Cerebellar nuclear complex (tissue), 1 donor: ENCODE measurements around the gene MAGI2.
"Not testable (repeated sequence)": the region's sequence is repeated elsewhere in the genome, so short reads cannot be mapped to it uniquely, and the experiment has no call there.

Source experiments
- DNase-seq, 2 experiments: peaks; one replicate each; lab custom pipeline; 2025; lab: John Stamatoyannopoulos, UW

MAGI2 gene

GRCh38 chr7:78543976-78544375, 909.5 kb downstream of the MAGI2 start:
- DNase-seq = no peak

- DNase-seq = no peak
Measured at GRCh38 chr7:78542981-78543380, 910.5 kb downstream of the MAGI2 start.

GRCh38 chr7:78542541-78542940, 910.9 kb downstream of the MAGI2 start:
- no peak for DNase-seq

GRCh38 chr7:78539825-78540224, 913.6 kb downstream of the MAGI2 start:
- no peak for DNase-seq

GRCh38 chr7:78535655-78536054, 917.8 kb downstream of the MAGI2 start:
- DNase-seq = no peak

GRCh38 chr7:78530351-78530750, 923.1 kb downstream of the MAGI2 start:
- no peak for DNase-seq

- no peak for DNase-seq
Measured at GRCh38 chr7:78529392-78529791, 924.1 kb downstream of the MAGI2 start.

- DNase-seq = no peak
Measured at GRCh38 chr7:78528964-78529363, 924.5 kb downstream of the MAGI2 start.

- DNase-seq = no peak
Measured at GRCh38 chr7:78523930-78524329, 929.5 kb downstream of the MAGI2 start.

- DNase-seq = no peak
Measured at GRCh38 chr7:78521961-78522360, 931.5 kb downstream of the MAGI2 start.

DNA sequence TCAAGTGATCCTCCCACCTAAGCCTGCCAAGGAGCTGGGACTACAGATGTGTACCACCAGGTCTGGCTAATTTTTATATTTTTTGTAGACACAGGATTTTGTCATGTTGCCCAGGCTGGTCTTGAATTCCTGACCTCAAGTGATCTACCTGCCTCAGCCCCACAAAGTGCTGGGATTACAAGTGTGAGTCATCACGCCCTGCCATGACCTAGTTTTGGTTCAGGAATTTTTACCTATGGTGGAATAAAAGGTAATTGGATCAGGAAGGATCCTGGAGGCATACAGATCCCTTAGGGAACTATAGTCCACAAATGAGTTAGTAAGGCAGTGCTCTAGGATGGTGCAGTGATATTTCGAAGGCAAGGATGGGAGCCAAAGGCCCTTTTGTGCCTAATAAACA, 937.0 kb downstream of the MAGI2 start:
- no peak for DNase-seq

GRCh38 chr7:78514634-78515033, 938.8 kb downstream of the MAGI2 start:
- no peak for DNase-seq

- no peak for DNase-seq
Measured at GRCh38 chr7:78510580-78511188, 942.8 kb downstream of the MAGI2 start.

DNA sequence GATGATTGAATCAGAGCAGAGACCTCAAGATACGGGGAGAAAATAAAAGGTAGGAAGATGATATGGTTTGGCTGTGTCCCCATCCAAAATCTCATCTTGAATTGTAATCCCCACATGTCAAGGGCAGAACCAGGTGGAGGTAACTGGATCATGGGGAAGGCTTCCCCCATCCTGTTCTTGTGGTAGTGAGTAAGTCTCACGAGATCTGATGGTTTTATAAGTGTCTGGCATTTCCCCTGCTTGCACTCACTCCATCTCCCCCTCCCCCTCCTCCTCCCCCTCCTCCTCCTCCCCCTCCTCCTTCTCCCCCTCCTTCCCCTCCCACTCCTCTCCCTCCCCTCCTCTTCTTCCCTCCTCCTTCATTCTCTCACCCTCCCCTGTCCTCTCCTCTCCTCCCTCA, 950.2 kb downstream of the MAGI2 start:
- DNase-seq = not testable (repeated sequence)

GRCh38 chr7:78501064-78501463, 952.4 kb downstream of the MAGI2 start:
- DNase-seq = no peak

DNA sequence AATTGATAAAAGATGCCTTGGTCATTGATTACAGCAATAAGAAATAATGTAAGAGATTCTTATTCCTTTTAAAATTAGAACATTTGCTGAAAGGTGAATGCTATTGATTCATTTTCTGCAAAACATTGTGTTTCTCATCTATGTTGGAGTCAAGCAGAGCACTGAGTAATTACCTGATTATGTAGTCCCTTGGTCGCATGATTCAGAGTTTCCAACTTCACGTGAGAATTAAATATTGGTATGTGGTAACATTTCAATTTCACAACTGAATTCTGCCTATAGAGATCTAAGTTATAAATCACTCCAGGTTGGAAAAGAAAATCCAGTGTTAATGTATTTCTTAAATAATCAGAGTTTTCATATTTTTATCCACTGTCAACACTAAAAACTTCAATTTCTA, 953.5 kb downstream of the MAGI2 start:
- no peak for DNase-seq

DNA sequence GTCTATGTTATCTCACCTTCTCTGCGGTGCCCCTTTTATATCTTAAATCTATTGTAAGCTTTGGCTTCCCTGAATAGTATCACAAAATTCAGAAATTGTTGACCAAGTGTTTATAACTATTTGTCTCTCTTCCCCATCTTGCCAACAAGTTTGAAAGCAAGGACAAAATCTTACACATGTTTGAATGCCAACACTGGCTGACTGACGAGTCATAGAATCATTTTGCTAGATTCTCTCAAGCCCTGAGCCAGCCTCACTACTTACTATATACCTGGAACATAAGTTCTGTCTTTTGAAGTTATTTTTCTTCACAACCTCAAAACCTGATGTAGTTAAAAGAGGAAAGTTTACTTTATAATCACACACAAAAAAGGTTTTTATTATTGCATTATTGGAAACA, 954.2 kb downstream of the MAGI2 start:
- no peak for DNase-seq

GRCh38 chr7:78497728-78498427, 955.6 kb downstream of the MAGI2 start:
- no peak for DNase-seq

GRCh38 chr7:78496096-78496630, 957.3 kb downstream of the MAGI2 start:
- DNase-seq = no peak

DNA sequence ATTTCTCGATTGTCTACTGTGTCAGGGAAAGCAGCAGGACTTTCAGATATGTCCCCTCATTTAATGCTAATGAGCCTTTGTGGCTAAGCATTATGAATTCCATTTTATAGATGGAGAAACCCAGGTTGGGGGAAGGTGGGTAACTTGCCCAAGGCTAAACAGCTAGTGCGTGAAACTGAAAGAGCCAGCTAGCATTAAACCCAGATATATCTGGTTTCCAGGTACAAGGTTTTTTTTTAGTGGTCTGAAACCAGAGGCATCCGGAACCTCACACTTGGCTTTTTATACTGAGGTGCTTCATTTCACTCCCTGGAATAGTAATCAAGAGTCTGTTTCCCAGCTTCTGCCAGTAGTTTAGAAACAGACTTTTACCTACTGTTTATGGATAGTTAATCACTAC, 960.1 kb downstream of the MAGI2 start:
- no peak for DNase-seq

- DNase-seq = no peak
Measured at GRCh38 chr7:78492146-78492545, 961.3 kb downstream of the MAGI2 start.

DNA sequence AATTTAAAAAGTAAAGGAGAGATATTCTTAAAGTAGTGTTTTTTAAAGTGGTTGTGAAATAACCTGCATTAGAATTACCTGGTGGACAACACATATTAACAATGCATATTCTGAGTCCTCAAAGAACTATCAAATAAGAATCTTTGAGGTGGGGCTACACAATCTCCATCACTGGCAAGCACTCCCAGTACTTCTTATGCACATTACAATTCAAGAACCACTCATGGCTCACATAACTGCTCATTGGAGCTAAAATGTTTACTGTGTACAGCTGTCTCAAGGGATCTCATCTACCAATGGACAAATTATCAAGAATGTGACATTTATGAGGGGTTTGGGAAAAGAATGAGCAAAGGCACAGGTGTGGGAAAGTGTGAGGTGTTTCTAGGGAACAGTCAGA, 962.9 kb downstream of the MAGI2 start:
- DNase-seq = no peak

GRCh38 chr7:78489476-78490240, 963.8 kb downstream of the MAGI2 start:
- no peak for DNase-seq
